ENCODE measurements around the gene CORO7. TPM values are rescaled to one million over a fixed set of nuclear protein-coding genes. Genes with fewer than 3 reads are reported as not detected.

The CORO7 gene
- total RNA-seq, 1 donor from 2014 or later, result 25.7 TPM

DNA sequence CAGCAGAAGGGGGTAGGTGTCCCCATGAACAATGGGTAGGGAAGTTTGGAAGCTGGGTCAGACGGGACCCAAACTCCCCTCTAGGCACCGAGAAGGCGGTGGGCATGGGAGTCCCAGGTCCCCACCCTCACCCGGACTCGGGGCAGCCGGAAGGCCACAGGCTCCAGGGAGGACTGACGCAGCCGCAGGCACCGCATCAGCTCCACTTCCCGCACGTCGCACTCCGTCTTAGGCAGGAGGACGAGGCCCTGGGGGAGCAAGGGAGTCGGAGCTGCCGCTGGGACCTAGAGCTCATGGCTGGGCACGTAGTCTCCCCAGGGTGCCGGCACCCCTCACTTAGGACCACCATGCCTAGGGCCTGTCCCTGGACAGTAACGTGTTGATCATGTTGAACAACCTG, 58.2 kb downstream of the CORO7 start:
- DNase-seq (ENCODE audit: low spot score, unreplicated experiment), result no peak
- Mint-ChIP-seq H3K4me1 (ENCODE audit: low read depth) (no peaks in the 10 kb centered on the region), H3K27ac (no peak overlapping the region), H3K27me3 (no peaks in the 10 kb centered on the region), H3K36me3 (ENCODE audit: insufficient read depth) (no peaks in the 10 kb centered on the region), H3K4me3 (ENCODE audit: low read depth) (no peak overlapping the region), H3K9me3 (ENCODE audit: low read depth) (no peaks in the 10 kb centered on the region)
- no peak for TF ChIP-seq CTCF (IDR thresholded peaks at IDR 0.05; ENCODE audit: unreplicated experiment)

DNA sequence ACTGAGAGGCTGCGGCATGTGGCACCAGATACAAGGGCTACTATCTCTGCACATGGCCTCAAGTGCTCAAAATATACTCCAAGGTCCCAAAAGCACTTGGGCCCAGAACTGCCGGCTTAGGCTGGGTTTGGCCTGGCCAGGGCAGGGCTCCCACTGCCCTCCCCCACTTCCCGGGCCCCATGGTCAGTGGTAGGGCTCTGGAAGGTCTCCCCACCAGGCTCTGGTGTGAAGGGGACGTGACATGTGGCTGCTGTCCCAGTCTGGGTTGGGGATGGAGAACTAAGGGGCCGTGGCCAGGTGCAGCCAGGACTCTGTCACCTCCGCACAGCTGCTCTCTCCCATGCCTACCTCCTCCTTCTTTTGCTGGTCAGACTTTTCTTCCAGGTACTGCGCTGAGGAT, 59.6 kb downstream of the CORO7 start:
- H3K4me3 Mint-ChIP-seq (ENCODE audit: low read depth), result no peak overlapping the region
- H3K36me3 Mint-ChIP-seq (ENCODE audit: insufficient read depth), result no peaks in the 10 kb centered on the region
- no peak for TF ChIP-seq CTCF (IDR thresholded peaks at IDR 0.05; ENCODE audit: unreplicated experiment)
- H3K27ac Mint-ChIP-seq, result no peak overlapping the region
- DNase-seq (ENCODE audit: low spot score, unreplicated experiment), result no peak
- no peaks in the 10 kb centered on the region for H3K27me3 Mint-ChIP-seq
- no peaks in the 10 kb centered on the region for H3K4me1 Mint-ChIP-seq (ENCODE audit: low read depth)
- H3K9me3 Mint-ChIP-seq (ENCODE audit: low read depth), result no peaks in the 10 kb centered on the region

- Mint-ChIP-seq H3K27me3 (no peaks in the 10 kb centered on the region), H3K9me3 (ENCODE audit: low read depth) (no peaks in the 10 kb centered on the region), H3K4me3 (ENCODE audit: low read depth) (no peak overlapping the region), H3K4me1 (ENCODE audit: low read depth) (peaks cover 5% of the 10 kb centered on the region), H3K36me3 (ENCODE audit: insufficient read depth) (no peaks in the 10 kb centered on the region), H3K27ac (no peak overlapping the region)
- DNase-seq (ENCODE audit: low spot score, unreplicated experiment), result no peak
- TF ChIP-seq CTCF (IDR thresholded peaks at IDR 0.05; ENCODE audit: unreplicated experiment), result no peak
These were observed 61.6 kb downstream of the CORO7 start for GRCh38 chr16:4354512-4355409.

DNA sequence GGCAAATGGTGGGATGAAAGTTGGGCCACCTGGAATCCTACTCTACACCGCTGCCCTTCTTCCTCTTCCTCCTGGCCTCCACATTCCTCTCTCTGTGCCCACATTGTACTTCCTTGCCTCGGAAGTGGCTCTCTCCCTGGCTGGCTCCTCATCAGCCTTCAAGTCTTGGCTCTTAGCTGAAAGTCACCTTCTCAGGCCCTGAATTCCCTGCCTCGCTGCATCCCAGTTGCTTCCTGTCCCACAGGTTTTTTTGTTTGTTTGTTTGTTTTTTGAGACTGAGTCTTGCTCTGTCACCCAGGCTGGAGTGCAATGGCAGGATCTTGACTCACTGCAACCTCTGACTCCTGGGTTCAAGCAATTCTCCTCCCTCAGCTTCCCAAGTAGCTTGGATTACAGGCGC, 62.7 kb downstream of the CORO7 start:
- Mint-ChIP-seq H3K27me3 (no peaks in the 10 kb centered on the region), H3K9me3 (ENCODE audit: low read depth) (no peaks in the 10 kb centered on the region), H3K4me1 (ENCODE audit: low read depth) (peaks cover 5% of the 10 kb centered on the region), H3K27ac (no peak overlapping the region), H3K4me3 (ENCODE audit: low read depth) (no peak overlapping the region), H3K36me3 (ENCODE audit: insufficient read depth) (no peaks in the 10 kb centered on the region)
- TF ChIP-seq CTCF (IDR thresholded peaks at IDR 0.05; ENCODE audit: unreplicated experiment), result no peak
- DNase-seq (ENCODE audit: low spot score, unreplicated experiment), result no peak

- no peaks in the 10 kb centered on the region for H3K27me3 Mint-ChIP-seq
- no peak overlapping the region for H3K4me3 Mint-ChIP-seq (ENCODE audit: low read depth)
- no peak for TF ChIP-seq CTCF (IDR thresholded peaks at IDR 0.05; ENCODE audit: unreplicated experiment)
- H3K27ac Mint-ChIP-seq, result no peak overlapping the region
- no peak for DNase-seq (ENCODE audit: low spot score, unreplicated experiment)
- no peaks in the 10 kb centered on the region for H3K9me3 Mint-ChIP-seq (ENCODE audit: low read depth)
- H3K36me3 Mint-ChIP-seq (ENCODE audit: insufficient read depth), result peaks cover 2% of the 10 kb centered on the region
- peaks cover 5% of the 10 kb centered on the region for H3K4me1 Mint-ChIP-seq (ENCODE audit: low read depth)
These were observed 63.6 kb downstream of the CORO7 start for GRCh38 chr16:4352843-4353242.

Data from progenitor cell of endocrine pancreas (in vitro differentiated cells).